Mucosa of descending colon (tissue), 3 donors: ENCODE data around the gene IGSF9B. TPM values are rescaled to one million over a fixed set of nuclear protein-coding genes. Genes with fewer than 3 reads are reported as not detected.
A peak's percentile ranks its signal among the peaks of the same experiment; 100 is the strongest.

Experiments
- ATAC-seq: fragments of 200-7000 bp; cut with Tn5 transposase; one replicate; pipeline ENCODE4 v1.9.1; 2020; ENCODE audit warnings: mild to moderate bottlenecking, moderate library complexity
- DNase-seq, 3 donors: peaks; one replicate each; pipeline ENCODE4 v3.0.0-alpha.2; 2020
- H3K36me3 ChIP-seq: fragments of 200-600 bp; one replicate; pipeline ENCODE4 v1.8.0; 2021; ENCODE audit warnings: low read depth, mild to moderate bottlenecking
- H3K4me1 ChIP-seq: fragments of 200-600 bp; one replicate; pipeline ENCODE4 v1.8.0; 2021; ENCODE audit warnings: low read depth, mild to moderate bottlenecking
- H3K4me3 ChIP-seq: fragments of 200-600 bp; one replicate; pipeline ENCODE4 v1.8.0; 2021; ENCODE audit warnings: mild to moderate bottlenecking
- H3K9me3 ChIP-seq: fragments of 200-600 bp; one replicate; pipeline ENCODE4 v1.8.0; 2021; ENCODE audit warnings: mild to moderate bottlenecking
- CTCF ChIP-seq: fragments of 200-600 bp; IDR thresholded peaks from one replicate; pipeline ENCODE4 v1.8.0; 2022; ENCODE audit warnings: antibody characterized with exemption, mild to moderate bottlenecking
- intact Hi-C, 2 donors: fragments of 100-400 bp; cut with DNase I in 1 of 2; cut with micrococcal nuclease in 1 of 2; formaldehyde crosslinking; loops; one replicate each; pipeline versions ENCODE4 v1.11.0 to v1.11.1; 2022; cut with DNase I, micrococcal nuclease
- total RNA-seq, 3 donors: library from RNA; stranded (reverse); fragmentation: NEBNext Ultra II Directional in 2 of 3; extraction: Animal tissue kit (Norgen Biotek cat#: 25700) in 2 of 3; gene quantifications; one replicate each; pipeline versions ENCODE4 v1.2.1 to v1.2.4, GENCODE V29; 2021 to 2023
- donor health status: DM: no; HTN: no; CAD: no; lungs with moderate emphysema.
- donor health status: DM: no; HTN: no; CAD: no.
- donor health status: DM: no; HTN: yes; CAD: no.

The IGSF9B gene
- total RNA-seq, 3 donors from 2014 or later, result 5.2 to 42.6 (median 5.8) TPM

- ATAC-seq (no peak), DNase-seq (no peak)
- no peak for TF ChIP-seq CTCF
- no peaks in the 10 kb centered on the region for H3K36me3 ChIP-seq
- H3K4me1 ChIP-seq, result no peaks in the 10 kb centered on the region
- intact Hi-C loops, result loop anchor here in 1 of 2 donors (5.0 kb wide), 1 partner anchor 93 kb away; no protein-coding TSS in a partner anchor
- H3K9me3 ChIP-seq, result no peaks in the 10 kb centered on the region
- H3K4me3 ChIP-seq, result no peak overlapping the region
Observed at GRCh38 chr11:133949129-133949528, 7.6 kb downstream of the IGSF9B start.

GRCh38 chr11:133948711-133949110 lies 8.1 kb downstream of the IGSF9B start:
- H3K4me1 ChIP-seq, result no peaks in the 10 kb centered on the region
- DNase-seq (no peak), ATAC-seq (no peak)
- TF ChIP-seq CTCF, result no peak
- H3K36me3 ChIP-seq, result no peaks in the 10 kb centered on the region
- intact Hi-C loops, result loop anchor here in 1 of 2 donors (5.0 kb wide), 1 partner anchor 94 kb away; no protein-coding TSS in a partner anchor
- no peak overlapping the region for H3K4me3 ChIP-seq
- no peaks in the 10 kb centered on the region for H3K9me3 ChIP-seq

- Histone ChIP-seq H3K4me3 (no peak overlapping the region), H3K36me3 (no peaks in the 10 kb centered on the region), H3K9me3 (no peaks in the 10 kb centered on the region), H3K4me1 (no peaks in the 10 kb centered on the region)
- intact Hi-C loops, result loop anchor here in 1 of 2 donors (5.0 kb wide), 1 partner anchor 95 kb away; no protein-coding TSS in a partner anchor
- ATAC-seq (peak; percentile 60), DNase-seq (peak in 1 of 3 donors; percentile 51)
- TF ChIP-seq CTCF, result no peak
Observed at GRCh38 chr11:133947321-133947756, 9.4 kb downstream of the IGSF9B start.

GRCh38 chr11:133946541-133947318 lies 10.0 kb downstream of the IGSF9B start:
- TF ChIP-seq CTCF, result no peak
- ATAC-seq, result no peak
- Histone ChIP-seq H3K36me3 (no peaks in the 10 kb centered on the region), H3K4me3 (no peak overlapping the region), H3K9me3 (no peaks in the 10 kb centered on the region), H3K4me1 (no peaks in the 10 kb centered on the region)
- DNase-seq, result peak in 1 of 3 donors; percentile 45
- intact Hi-C loops, result loop anchor here in 1 of 2 donors (5.0 kb wide), 1 partner anchor 96 kb away; no protein-coding TSS in a partner anchor

GRCh38 chr11:133946051-133946450 lies 10.7 kb downstream of the IGSF9B start:
- intact Hi-C loops, result loop anchor here in 1 of 2 donors (5.0 kb wide), 1 partner anchor 96 kb away; no protein-coding TSS in a partner anchor
- TF ChIP-seq CTCF, result no peak
- ATAC-seq (no peak), DNase-seq (peak in 1 of 3 donors; percentile 50)
- no peak overlapping the region for H3K4me3 ChIP-seq
- H3K4me1 ChIP-seq, result no peaks in the 10 kb centered on the region
- no peaks in the 10 kb centered on the region for H3K9me3 ChIP-seq
- no peaks in the 10 kb centered on the region for H3K36me3 ChIP-seq
